ENCODE measurements around the gene GRID1.

GRID1 gene

GRCh38 chr10:86310702-86311101 is 55.9 kb downstream of the GRID1 start:
- Histone ChIP-seq H4K8ac (ENCODE audit: low read depth, low read length) (no peak overlapping the region), H4K5ac (ENCODE audit: low read length) (no peak overlapping the region), H3K27me3 (ENCODE audit: insufficient read depth, low read length, poor library complexity) (no peaks in the 10 kb centered on the region), H3K79me2 (ENCODE audit: control insufficient read depth, insufficient read depth, low read length) (no peaks in the 10 kb centered on the region), H3K4me2 (ENCODE audit: low read length) (no peak overlapping the region), H3K56ac (ENCODE audit: low read length) (no peak overlapping the region), H2BK120ac (ENCODE audit: low read depth, low read length) (no peak overlapping the region), H3K23ac (ENCODE audit: low read length) (no peak overlapping the region), H3K4me1 (ENCODE audit: control insufficient read depth, low read depth, low read length) (no peaks in the 10 kb centered on the region), H3K4ac (ENCODE audit: low read depth, low read length) (no peak overlapping the region), H3K18ac (ENCODE audit: low read length) (no peak overlapping the region), H3K27ac (ENCODE audit: low read depth, low read length) (no peak overlapping the region), H2BK5ac (ENCODE audit: low read length) (no peak overlapping the region), H2AK5ac (ENCODE audit: low read length) (no peak overlapping the region), H3K4me3 (ENCODE audit: low read length) (no peak overlapping the region), H3K36me3 (ENCODE audit: control insufficient read depth, insufficient read depth, low read length) (no peaks in the 10 kb centered on the region), H3K9ac (ENCODE audit: low read length) (no peak overlapping the region), H3K79me1 (ENCODE audit: low read length) (no peaks in the 10 kb centered on the region), H2BK15ac (replicated peaks; ENCODE audit: low read depth) (no peak overlapping the region)
- WGBS (ENCODE audit: extremely low coverage, insufficient coverage, low lambda C conversion rate), result no CpG with 5 or more reads among the region's 1 CpG
- DNase-seq, result no peak

GRCh38 chr10:86310291-86310690 is 56.3 kb downstream of the GRID1 start:
- Histone ChIP-seq H2AK5ac (ENCODE audit: low read length) (no peak overlapping the region), H4K5ac (ENCODE audit: low read length) (no peak overlapping the region), H3K36me3 (ENCODE audit: control insufficient read depth, insufficient read depth, low read length) (no peaks in the 10 kb centered on the region), H3K27ac (ENCODE audit: low read depth, low read length) (no peak overlapping the region), H3K4me1 (ENCODE audit: control insufficient read depth, low read depth, low read length) (no peaks in the 10 kb centered on the region), H3K23ac (ENCODE audit: low read length) (no peak overlapping the region), H3K4ac (ENCODE audit: low read depth, low read length) (no peak overlapping the region), H2BK15ac (replicated peaks; ENCODE audit: low read depth) (no peak overlapping the region), H3K79me2 (ENCODE audit: control insufficient read depth, insufficient read depth, low read length) (no peaks in the 10 kb centered on the region), H2BK120ac (ENCODE audit: low read depth, low read length) (no peak overlapping the region), H3K9ac (ENCODE audit: low read length) (no peak overlapping the region), H3K79me1 (ENCODE audit: low read length) (no peaks in the 10 kb centered on the region), H3K27me3 (ENCODE audit: insufficient read depth, low read length, poor library complexity) (no peaks in the 10 kb centered on the region), H3K56ac (ENCODE audit: low read length) (no peak overlapping the region), H3K18ac (ENCODE audit: low read length) (no peak overlapping the region), H2BK5ac (ENCODE audit: low read length) (no peak overlapping the region), H3K4me3 (ENCODE audit: low read length) (no peak overlapping the region), H4K8ac (ENCODE audit: low read depth, low read length) (no peak overlapping the region), H3K4me2 (ENCODE audit: low read length) (no peak overlapping the region)
- WGBS (ENCODE audit: extremely low coverage, insufficient coverage, low lambda C conversion rate), result no CpG with 5 or more reads among the region's 2 CpGs
- DNase-seq, result no peak

- Histone ChIP-seq H3K4ac (ENCODE audit: low read depth, low read length) (no peak overlapping the region), H3K18ac (ENCODE audit: low read length) (no peak overlapping the region), H2AK5ac (ENCODE audit: low read length) (no peak overlapping the region), H3K27ac (ENCODE audit: low read depth, low read length) (no peak overlapping the region), H3K27me3 (ENCODE audit: insufficient read depth, low read length, poor library complexity) (no peaks in the 10 kb centered on the region), H2BK120ac (ENCODE audit: low read depth, low read length) (no peak overlapping the region), H3K4me1 (ENCODE audit: control insufficient read depth, low read depth, low read length) (no peaks in the 10 kb centered on the region), H3K4me2 (ENCODE audit: low read length) (no peak overlapping the region), H2BK15ac (replicated peaks; ENCODE audit: low read depth) (no peak overlapping the region), H3K36me3 (ENCODE audit: control insufficient read depth, insufficient read depth, low read length) (no peaks in the 10 kb centered on the region), H3K79me2 (ENCODE audit: control insufficient read depth, insufficient read depth, low read length) (no peaks in the 10 kb centered on the region), H4K5ac (ENCODE audit: low read length) (no peak overlapping the region), H3K9ac (ENCODE audit: low read length) (no peak overlapping the region), H3K4me3 (ENCODE audit: low read length) (no peak overlapping the region), H3K79me1 (ENCODE audit: low read length) (no peaks in the 10 kb centered on the region), H2BK5ac (ENCODE audit: low read length) (no peak overlapping the region), H3K23ac (ENCODE audit: low read length) (no peak overlapping the region), H4K8ac (ENCODE audit: low read depth, low read length) (no peak overlapping the region), H3K56ac (ENCODE audit: low read length) (no peak overlapping the region)
- WGBS (ENCODE audit: extremely low coverage, insufficient coverage, low lambda C conversion rate), result no CpG with 5 or more reads among the region's 1 CpG
- DNase-seq, result no peak
These were observed 58.5 kb downstream of the GRID1 start for GRCh38 chr10:86308056-86308455.

- H2BK120ac ChIP-seq (ENCODE audit: low read depth, low read length), result no peak overlapping the region
- no peak overlapping the region for H2BK5ac ChIP-seq (ENCODE audit: low read length)
- no peaks in the 10 kb centered on the region for H3K79me2 ChIP-seq (ENCODE audit: control insufficient read depth, insufficient read depth, low read length)
- no CpG with 5 or more reads among the region's 6 CpGs for WGBS (ENCODE audit: extremely low coverage, insufficient coverage, low lambda C conversion rate)
- peak; percentile 49 for DNase-seq
- H3K79me1 ChIP-seq (ENCODE audit: low read length), result no peaks in the 10 kb centered on the region
- no peak overlapping the region for H3K4me3 ChIP-seq (ENCODE audit: low read length)
- H3K4me2 ChIP-seq (ENCODE audit: low read length), result no peak overlapping the region
- no peak overlapping the region for H2BK15ac ChIP-seq (replicated peaks; ENCODE audit: low read depth)
- H3K4ac ChIP-seq (ENCODE audit: low read depth, low read length), result no peak overlapping the region
- H4K5ac ChIP-seq (ENCODE audit: low read length), result no peak overlapping the region
- no peak overlapping the region for H3K18ac ChIP-seq (ENCODE audit: low read length)
- no peaks in the 10 kb centered on the region for H3K27me3 ChIP-seq (ENCODE audit: insufficient read depth, low read length, poor library complexity)
- no peak overlapping the region for H3K9ac ChIP-seq (ENCODE audit: low read length)
- H3K4me1 ChIP-seq (ENCODE audit: control insufficient read depth, low read depth, low read length), result no peaks in the 10 kb centered on the region
- no peak overlapping the region for H4K8ac ChIP-seq (ENCODE audit: low read depth, low read length)
- H3K23ac ChIP-seq (ENCODE audit: low read length), result no peak overlapping the region
- H3K36me3 ChIP-seq (ENCODE audit: control insufficient read depth, insufficient read depth, low read length), result no peaks in the 10 kb centered on the region
- no peak overlapping the region for H3K27ac ChIP-seq (ENCODE audit: low read depth, low read length)
- H2AK5ac ChIP-seq (ENCODE audit: low read length), result no peak overlapping the region
- H3K56ac ChIP-seq (ENCODE audit: low read length), result no peak overlapping the region
These were observed 59.8 kb downstream of the GRID1 start for GRCh38 chr10:86306628-86307278.

- Histone ChIP-seq H3K4me3 (ENCODE audit: low read length) (no peak overlapping the region), H3K4ac (ENCODE audit: low read depth, low read length) (no peak overlapping the region), H3K56ac (ENCODE audit: low read length) (no peak overlapping the region), H3K18ac (ENCODE audit: low read length) (no peak overlapping the region), H3K4me1 (ENCODE audit: control insufficient read depth, low read depth, low read length) (no peaks in the 10 kb centered on the region), H3K23ac (ENCODE audit: low read length) (no peak overlapping the region), H3K9ac (ENCODE audit: low read length) (no peak overlapping the region), H3K4me2 (ENCODE audit: low read length) (no peak overlapping the region), H4K8ac (ENCODE audit: low read depth, low read length) (no peak overlapping the region), H3K27ac (ENCODE audit: low read depth, low read length) (no peak overlapping the region), H4K5ac (ENCODE audit: low read length) (no peak overlapping the region), H2BK5ac (ENCODE audit: low read length) (no peak overlapping the region), H3K79me2 (ENCODE audit: control insufficient read depth, insufficient read depth, low read length) (no peaks in the 10 kb centered on the region), H3K36me3 (ENCODE audit: control insufficient read depth, insufficient read depth, low read length) (no peaks in the 10 kb centered on the region), H3K79me1 (ENCODE audit: low read length) (no peaks in the 10 kb centered on the region), H2BK120ac (ENCODE audit: low read depth, low read length) (no peak overlapping the region), H2BK15ac (replicated peaks; ENCODE audit: low read depth) (no peak overlapping the region), H3K27me3 (ENCODE audit: insufficient read depth, low read length, poor library complexity) (no peaks in the 10 kb centered on the region), H2AK5ac (ENCODE audit: low read length) (no peak overlapping the region)
- WGBS (ENCODE audit: extremely low coverage, insufficient coverage, low lambda C conversion rate), result no CpG with 5 or more reads among the region's 1 CpG
- no peak for DNase-seq
These were observed 61.1 kb downstream of the GRID1 start for GRCh38 chr10:86305521-86305920.

GRCh38 chr10:86304436-86304835 is 62.2 kb downstream of the GRID1 start:
- H3K56ac ChIP-seq (ENCODE audit: low read length), result no peak overlapping the region

More at GRCh38 chr10:86304436-86304835, 62.2 kb downstream of the GRID1 start:
- H4K8ac ChIP-seq (ENCODE audit: low read depth, low read length), result no peak overlapping the region
- H2AK5ac ChIP-seq (ENCODE audit: low read length), result no peak overlapping the region
- no CpG with 5 or more reads among the region's 3 CpGs for WGBS (ENCODE audit: extremely low coverage, insufficient coverage, low lambda C conversion rate)
- H2BK15ac ChIP-seq (replicated peaks; ENCODE audit: low read depth), result no peak overlapping the region
- no peak overlapping the region for H3K9ac ChIP-seq (ENCODE audit: low read length)
- H3K4me2 ChIP-seq (ENCODE audit: low read length), result no peak overlapping the region
- no peak overlapping the region for H2BK5ac ChIP-seq (ENCODE audit: low read length)
- H3K79me2 ChIP-seq (ENCODE audit: control insufficient read depth, insufficient read depth, low read length), result no peaks in the 10 kb centered on the region
- no peaks in the 10 kb centered on the region for H3K4me1 ChIP-seq (ENCODE audit: control insufficient read depth, low read depth, low read length)
- no peak overlapping the region for H3K23ac ChIP-seq (ENCODE audit: low read length)
- no peaks in the 10 kb centered on the region for H3K79me1 ChIP-seq (ENCODE audit: low read length)
- H3K27me3 ChIP-seq (ENCODE audit: insufficient read depth, low read length, poor library complexity), result no peaks in the 10 kb centered on the region
- no peaks in the 10 kb centered on the region for H3K36me3 ChIP-seq (ENCODE audit: control insufficient read depth, insufficient read depth, low read length)
- H3K27ac ChIP-seq (ENCODE audit: low read depth, low read length), result no peak overlapping the region
- no peak for DNase-seq
- no peak overlapping the region for H3K4me3 ChIP-seq (ENCODE audit: low read length)
- H4K5ac ChIP-seq (ENCODE audit: low read length), result no peak overlapping the region
- H2BK120ac ChIP-seq (ENCODE audit: low read depth, low read length), result no peak overlapping the region
- H3K18ac ChIP-seq (ENCODE audit: low read length), result no peak overlapping the region
- no peak overlapping the region for H3K4ac ChIP-seq (ENCODE audit: low read depth, low read length)
